ENCODE data around the gene LATS2.

The LATS2 gene

DNA sequence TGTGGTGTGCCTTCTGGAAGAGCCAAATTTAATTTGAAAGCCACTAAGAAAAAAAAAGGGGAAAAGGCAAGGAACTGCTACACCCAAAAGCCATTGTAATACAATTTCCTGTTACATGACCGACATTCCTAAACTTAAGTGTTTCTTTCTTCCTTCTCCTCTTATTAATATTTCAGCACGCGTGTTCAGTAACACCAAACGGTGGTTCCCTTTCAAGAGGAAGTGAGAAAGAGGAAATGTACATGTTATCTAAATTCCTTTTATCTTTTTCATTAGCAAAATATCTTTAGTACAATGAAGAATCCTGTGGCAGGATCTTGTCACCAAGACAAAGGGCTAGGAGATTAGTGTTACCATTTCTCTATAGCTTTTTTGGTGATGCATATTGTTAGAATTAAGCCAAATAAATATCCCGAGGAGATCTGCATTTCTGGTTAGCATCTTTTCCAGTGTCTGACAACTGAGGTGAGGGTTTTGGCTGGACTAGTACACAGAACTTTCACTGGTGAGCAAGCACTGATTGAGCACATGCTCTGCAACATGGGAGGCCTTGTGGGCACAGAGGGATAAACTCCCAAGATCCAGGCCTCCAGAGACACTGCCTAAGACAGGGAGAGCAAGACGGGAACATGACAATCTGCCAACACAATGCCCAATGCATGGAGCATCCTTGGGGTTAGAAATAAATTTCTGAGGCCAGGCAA is 22.1 kb downstream of the LATS2 start:
- no peak for FAIRE-seq
- no peak for TF ChIP-seq CTCF (IDR thresholded peaks at IDR 0.05; ENCODE audit: insufficient read depth, missing control alignments)

DNA sequence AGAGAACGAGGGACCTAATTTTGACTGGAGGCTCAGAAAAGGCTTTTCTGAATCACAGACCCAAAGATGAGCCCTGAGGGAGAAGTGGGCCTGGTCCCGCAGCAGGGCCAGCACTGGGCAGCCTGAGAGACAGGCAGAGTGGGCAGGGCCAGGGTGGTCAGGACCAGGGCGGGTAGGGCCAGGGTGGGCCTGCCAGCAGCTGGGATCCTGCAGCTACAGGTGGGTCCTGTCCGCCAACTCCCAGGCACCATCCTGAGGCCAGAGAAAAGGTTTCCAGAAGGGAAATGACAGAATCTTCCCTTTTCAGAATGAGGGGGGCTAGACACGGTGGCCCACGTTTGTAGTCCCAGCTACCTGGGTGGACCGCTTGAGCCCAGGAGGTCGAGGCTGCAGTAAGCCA is 23.7 kb downstream of the LATS2 start:
- no peak for FAIRE-seq
- no peak for DNase-seq (ENCODE audit: insufficient read length, low spot score)

More for the DNA sequence above, 22.1 kb downstream of the LATS2 start:
- no peak for DNase-seq (ENCODE audit: insufficient read length, low spot score)

GRCh38 chr13:21035498-21035897 is 25.9 kb downstream of the LATS2 start:
- no peak for DNase-seq (ENCODE audit: insufficient read length, low spot score)
- no peak for FAIRE-seq
- no peak for TF ChIP-seq CTCF (IDR thresholded peaks at IDR 0.05; ENCODE audit: insufficient read depth, missing control alignments)

More for the DNA sequence above, 23.7 kb downstream of the LATS2 start:
- TF ChIP-seq CTCF (IDR thresholded peaks at IDR 0.05; ENCODE audit: insufficient read depth, missing control alignments) = no peak

DNA sequence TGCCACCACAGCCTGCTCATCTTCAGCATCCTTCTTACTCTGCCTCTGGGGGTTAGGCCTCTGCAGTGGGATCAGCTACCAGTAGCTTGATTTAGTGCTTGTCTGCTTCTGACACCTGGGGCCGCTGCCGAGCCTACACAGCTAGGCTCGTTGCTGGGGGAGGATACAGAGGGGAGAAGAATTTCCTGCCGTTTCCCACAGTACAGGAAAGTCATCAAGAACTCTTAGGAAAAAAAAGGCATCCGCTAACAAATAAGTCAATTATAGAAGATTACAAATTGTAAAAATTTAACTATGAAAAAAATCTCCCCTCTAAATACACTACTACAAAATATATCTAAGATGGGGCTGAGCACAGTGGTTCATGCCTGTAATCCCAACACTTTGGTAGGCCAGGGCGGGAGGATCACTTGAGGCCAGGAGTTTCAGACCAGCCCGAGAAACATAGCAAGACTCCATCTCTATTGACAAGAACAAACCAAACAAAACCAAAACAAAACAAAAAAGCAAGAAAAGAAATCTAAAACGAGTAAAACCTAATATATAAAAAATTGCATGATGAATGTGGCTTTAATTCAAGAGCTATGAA is 26.7 kb downstream of the LATS2 start:
- FAIRE-seq (no peak), DNase-seq (ENCODE audit: insufficient read length, low spot score) (no peak)
- no peak for TF ChIP-seq CTCF (IDR thresholded peaks at IDR 0.05; ENCODE audit: insufficient read depth, missing control alignments)

DNA sequence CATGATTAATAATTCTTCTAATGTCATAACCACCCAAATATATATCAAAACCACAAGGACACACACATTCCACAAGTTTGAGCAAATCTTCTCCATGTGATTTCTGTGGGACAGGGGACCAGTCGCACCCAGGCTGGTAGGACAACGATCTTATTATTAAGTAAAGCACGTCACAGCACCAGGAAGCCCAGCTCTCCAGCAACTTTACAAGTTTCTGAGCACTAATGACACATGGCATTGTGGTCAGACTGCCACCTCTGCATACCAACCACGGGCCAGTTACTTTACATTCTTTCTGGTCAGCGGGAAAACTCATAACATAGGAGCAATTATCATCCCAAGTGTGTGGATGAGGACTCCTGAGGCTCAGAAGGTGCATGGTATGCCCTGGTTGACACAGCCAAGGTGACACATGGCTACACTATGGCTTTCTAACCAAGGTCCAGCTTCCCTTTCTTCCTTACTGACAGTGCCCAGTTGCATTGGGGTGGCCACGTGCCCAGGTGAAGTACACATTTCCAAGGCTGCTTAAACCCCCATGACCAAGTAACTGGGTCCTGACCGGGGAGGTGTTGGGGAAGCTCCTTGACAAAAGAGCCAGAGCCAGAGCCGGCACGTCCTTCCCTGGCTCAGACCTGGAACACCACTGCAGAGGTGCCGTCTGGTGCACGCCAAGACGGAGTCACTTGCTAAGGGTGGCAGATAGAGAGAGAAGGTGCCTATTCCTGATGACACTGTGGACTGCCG is 27.4 kb downstream of the LATS2 start:
- DNase-seq (ENCODE audit: insufficient read length, low spot score) = no peak
- FAIRE-seq = no peak
- TF ChIP-seq CTCF (IDR thresholded peaks at IDR 0.05; ENCODE audit: insufficient read depth, missing control alignments) = no peak

- no peak for TF ChIP-seq CTCF (IDR thresholded peaks at IDR 0.05; ENCODE audit: insufficient read depth, missing control alignments)
- FAIRE-seq = no peak
- no peak for DNase-seq (ENCODE audit: insufficient read length, low spot score)
Observed at GRCh38 chr13:21033212-21033840, 28.1 kb downstream of the LATS2 start.

Data from D721Med (cell line).